ENCODE results near the gene ZNF628. TPM values are rescaled to one million over a fixed set of nuclear protein-coding genes. Genes with fewer than 3 reads are reported as not detected.
A peak's percentile ranks its signal among the peaks of the same experiment; 100 is the strongest.

Gene ZNF628
- total and polyA plus RNA-seq, 2 of the 4 experiments (the other 2 are of a cell fraction), result 0.18 to 1.9 TPM

- in situ Hi-C loops (cut with MboI; ENCODE audit: low sequenced_read_pairs), result loop anchor here (25.0 kb wide), 1 partner anchor 1016 kb away; the partner anchor contains the start of genes CDC42EP5 and LENG9
- no peak overlapping the region for H3K4me2 ChIP-seq (ENCODE audit: low read depth, low read length)
- H3K9me1 ChIP-seq (ENCODE audit: insufficient read depth, low read length), result peaks cover 18% of the 10 kb centered on the region
- H3K27me3 ChIP-seq (ENCODE audit: control insufficient read depth, insufficient read depth, low read length), result no peaks in the 10 kb centered on the region
- H3K23ac ChIP-seq (ENCODE audit: low read depth, low read length), result no peak overlapping the region
- no peak overlapping the region for H3K14ac ChIP-seq (replicated peaks; ENCODE audit: low read depth, low read length)
- no peak overlapping the region for H2BK20ac ChIP-seq (ENCODE audit: low read depth, low read length)
- no peak overlapping the region for H4K8ac ChIP-seq (ENCODE audit: low read depth in 2 of 2, low read length in 2 of 2)
- no peak overlapping the region for H2BK120ac ChIP-seq (ENCODE audit: low read depth, low read length)
- H3K4me3 ChIP-seq (ENCODE audit: insufficient read depth, low read depth, low read length), result no peak overlapping the region
- dilution Hi-C loops (cut with HindIII; ENCODE audit: low sequenced_read_pairs, unreplicated experiment), result no loop called here
- H3K36me3 ChIP-seq (ENCODE audit: control insufficient read depth, insufficient read depth, low read length), result peaks cover 9% of the 10 kb centered on the region; the same call in 1 of the 2 replicates
- H4K91ac ChIP-seq (ENCODE audit: insufficient read depth, low read depth, low read length), result no peak overlapping the region
- H3K4ac ChIP-seq (ENCODE audit: low read depth, low read length), result no peak overlapping the region
- H3K18ac ChIP-seq (ENCODE audit: low read depth, low read length), result no peak overlapping the region
- 81% methylated on average over 10 of the region's 12 CpGs; no CpG with 5 or more reads in 1 of the 2 experiments for WGBS, 2 experiments (ENCODE audit: extremely low coverage in 2 of 2, insufficient read length in 1 of 2)
- no peak overlapping the region for H2BK5ac ChIP-seq (ENCODE audit: low read depth, low read length, poor library complexity, severe bottlenecking)
- H3K56ac ChIP-seq (ENCODE audit: extremely low read depth, insufficient read depth, low read length), result no peak overlapping the region
- no peak overlapping the region for H2AFZ ChIP-seq (replicated peaks; ENCODE audit: low read length, poor library complexity)
- BruUV-seq (replicated peaks), result no TSS peak
- ChIA-PET POLR2A (ENCODE audit: unreplicated experiment) (no interaction called here), CTCF (no interaction called here)
- DNase-seq (no peak), ATAC-seq (ENCODE audit: low read depth) (no peak)
- intact Hi-C loops (cut with micrococcal nuclease), result no loop called here
- peak overlapping the region; percentile 65 for H2AK9ac ChIP-seq (replicated peaks; ENCODE audit: low read depth, low read length, poor library complexity)
- no peak overlapping the region for H3K27ac ChIP-seq (ENCODE audit: insufficient read depth, low read length)
- H3K9me3 ChIP-seq (ENCODE audit: control insufficient read depth, insufficient read depth, low read length), result no peaks in the 10 kb centered on the region
- H3K9ac ChIP-seq (ENCODE audit: low read depth, low read length), result no peak overlapping the region
- peak overlapping the region; percentile 16; the same call in 1 of the 2 replicates for H2AK5ac ChIP-seq (ENCODE audit: low read depth, low read length)
- H2BK15ac ChIP-seq (ENCODE audit: low read depth, low read length), result no peak overlapping the region
- H3K4me1 ChIP-seq (ENCODE audit: control insufficient read depth, insufficient read depth, low read length), result peaks cover 9% of the 10 kb centered on the region
- H4K5ac ChIP-seq (ENCODE audit: low read depth, low read length), result no peak overlapping the region
- TF ChIP-seq RAD21 (IDR thresholded peaks at IDR 0.05; ENCODE audit: low read length) (no peak), MXI1 (IDR thresholded peaks at IDR 0.05; ENCODE audit: borderline replicate concordance, low read depth, low read length) (no peak)
- no peaks in the 10 kb centered on the region; the same call in 1 of the 2 replicates for H4K20me1 ChIP-seq (ENCODE audit: insufficient read depth, low read length)
- H3K79me1 ChIP-seq (ENCODE audit: low read depth in 1 of 2, low read length in 2 of 2), result peaks cover 14 to 36% of the 10 kb centered on the region in 2 experiments
Observed at GRCh38 chr19:55478364-55478763, 1.9 kb downstream of the ZNF628 start.
